Measurements from ENCODE around the gene LLGL1.

DNA sequence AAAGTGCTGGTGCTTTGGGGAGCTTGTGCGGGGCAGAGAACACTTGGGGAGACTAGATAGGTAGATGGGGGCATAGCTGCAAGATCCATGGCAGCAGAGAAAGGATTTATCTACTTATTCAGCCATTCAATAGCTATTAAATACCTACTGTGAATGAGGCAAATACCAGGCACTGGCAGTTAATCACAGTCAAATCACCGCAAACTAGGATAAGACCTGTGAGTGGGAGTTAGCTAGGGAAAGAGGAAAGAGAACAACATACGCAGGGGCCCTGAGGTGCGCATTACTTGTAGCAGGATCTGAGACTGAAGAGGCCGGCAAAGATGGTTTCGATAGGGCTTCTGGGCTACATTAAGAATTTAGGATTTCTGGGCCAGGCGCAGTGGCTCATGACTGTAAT is 45.6 kb upstream of the LLGL1 start:
- TF ChIP-seq, protein P1, sequence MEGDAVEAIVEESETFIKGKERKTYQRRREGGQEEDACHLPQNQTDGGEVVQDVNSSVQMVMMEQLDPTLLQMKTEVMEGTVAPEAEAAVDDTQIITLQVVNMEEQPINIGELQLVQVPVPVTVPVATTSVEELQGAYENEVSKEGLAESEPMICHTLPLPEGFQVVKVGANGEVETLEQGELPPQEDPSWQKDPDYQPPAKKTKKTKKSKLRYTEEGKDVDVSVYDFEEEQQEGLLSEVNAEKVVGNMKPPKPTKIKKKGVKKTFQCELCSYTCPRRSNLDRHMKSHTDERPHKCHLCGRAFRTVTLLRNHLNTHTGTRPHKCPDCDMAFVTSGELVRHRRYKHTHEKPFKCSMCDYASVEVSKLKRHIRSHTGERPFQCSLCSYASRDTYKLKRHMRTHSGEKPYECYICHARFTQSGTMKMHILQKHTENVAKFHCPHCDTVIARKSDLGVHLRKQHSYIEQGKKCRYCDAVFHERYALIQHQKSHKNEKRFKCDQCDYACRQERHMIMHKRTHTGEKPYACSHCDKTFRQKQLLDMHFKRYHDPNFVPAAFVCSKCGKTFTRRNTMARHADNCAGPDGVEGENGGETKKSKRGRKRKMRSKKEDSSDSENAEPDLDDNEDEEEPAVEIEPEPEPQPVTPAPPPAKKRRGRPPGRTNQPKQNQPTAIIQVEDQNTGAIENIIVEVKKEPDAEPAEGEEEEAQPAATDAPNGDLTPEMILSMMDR (IDR thresholded peaks at IDR 0.05): no peak
- TF ChIP-seq EZH2 (IDR thresholded peaks at IDR 0.05; ENCODE audit: borderline replicate concordance, insufficient read depth, low read depth, low read length, poor library complexity, severe bottlenecking): no peak

Measured in B cell (primary cell).